ENCODE data around the gene SLC27A6.

- TF ChIP-seq NFIC (IDR thresholded peaks at IDR 0.05) (no peak), YY1 (IDR thresholded peaks at IDR 0.05; ENCODE audit: low read depth) (no peak), RAD21 (IDR thresholded peaks at IDR 0.05; ENCODE audit: low read depth) (no peak), REST (IDR thresholded peaks at IDR 0.05; ENCODE audit: low read depth) (no peak), USF1 (IDR thresholded peaks at IDR 0.05) (no peak), FOXM1 (IDR thresholded peaks at IDR 0.05; ENCODE audit: borderline replicate concordance, low read depth) (no peak), CEBPB (IDR thresholded peaks at IDR 0.05) (no peak), CREB1 (IDR thresholded peaks at IDR 0.05; ENCODE audit: low read depth) (no peak), TEAD4 (IDR thresholded peaks at IDR 0.05) (no peak), TAF1 (IDR thresholded peaks at IDR 0.05; ENCODE audit: low read depth) (no peak), MAX (IDR thresholded peaks at IDR 0.05) (no peak), EP300 (IDR thresholded peaks at IDR 0.05; ENCODE audit: borderline replicate concordance) (no peak)
These were observed 76.1 kb downstream of the SLC27A6 start for GRCh38 chr5:129041196-129041881.
